ENCODE measurements around the gene TRPV2.

TRPV2 gene

GRCh38 chr17:16474012-16474725 is 58.8 kb downstream of the TRPV2 start:
- no peak for DNase-seq (ENCODE audit: low read depth)

- no peak for DNase-seq (ENCODE audit: low read depth)
Measured at GRCh38 chr17:16475179-16475704, 59.9 kb downstream of the TRPV2 start.

- DNase-seq (ENCODE audit: low read depth) = no peak
Measured at GRCh38 chr17:16477255-16477654, 61.9 kb downstream of the TRPV2 start.

GRCh38 chr17:16477666-16478065 is 62.3 kb downstream of the TRPV2 start:
- DNase-seq (ENCODE audit: low read depth) = no peak

- DNase-seq (ENCODE audit: low read depth) = no peak
Measured at GRCh38 chr17:16478649-16479048, 63.3 kb downstream of the TRPV2 start.

- DNase-seq (ENCODE audit: low read depth) = no peak
Measured at GRCh38 chr17:16479264-16479663, 63.9 kb downstream of the TRPV2 start.

- DNase-seq (ENCODE audit: low read depth) = no peak
Measured at GRCh38 chr17:16480995-16481394, 65.6 kb downstream of the TRPV2 start.

GRCh38 chr17:16482253-16482652 is 66.9 kb downstream of the TRPV2 start:
- DNase-seq (ENCODE audit: low read depth) = no peak

GRCh38 chr17:16483021-16483645 is 67.8 kb downstream of the TRPV2 start:
- no peak for DNase-seq (ENCODE audit: low read depth)

- no peak for DNase-seq (ENCODE audit: low read depth)
Measured at GRCh38 chr17:16484445-16485175, 69.2 kb downstream of the TRPV2 start.

All from activated T-cell treated with anti-CD3 and anti-CD28 coated beads for 48 hours (primary cell).